IPS-NIHi7 (cell line): ENCODE measurements around the gene KIAA1614.
"Not testable (repeated sequence)": the region's sequence is repeated elsewhere in the genome, so short reads cannot be mapped to it uniquely, and the experiment has no call there.

Source experiments
- DNase-seq: peaks from one replicate; pipeline ENCODE4 v3.0.0; 2012; ENCODE audit warnings: mixed read lengths; ENCODE audit errors: extremely low spot score

KIAA1614 gene

DNA sequence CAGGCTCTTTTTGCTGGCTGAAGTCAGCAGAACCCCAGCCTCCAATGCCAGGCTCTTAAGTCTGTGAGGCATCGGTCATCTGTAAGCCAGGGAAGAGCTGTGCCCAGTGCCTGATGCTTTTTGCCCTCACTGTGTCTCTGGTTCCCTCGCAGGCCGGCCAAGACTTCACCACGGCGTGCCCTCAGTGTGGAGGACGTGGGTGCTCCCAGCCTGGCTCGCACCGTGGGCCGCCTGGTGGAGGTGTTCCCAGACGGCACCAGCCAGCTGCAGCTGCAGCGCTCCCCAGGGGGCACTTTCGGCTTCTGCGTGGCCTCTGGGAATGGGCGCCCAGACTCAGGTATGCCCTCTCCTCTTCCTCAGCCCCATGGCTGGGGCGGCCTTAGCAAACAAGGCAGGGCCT, 32.5 kb downstream of the KIAA1614 start:
- no peak for DNase-seq

DNA sequence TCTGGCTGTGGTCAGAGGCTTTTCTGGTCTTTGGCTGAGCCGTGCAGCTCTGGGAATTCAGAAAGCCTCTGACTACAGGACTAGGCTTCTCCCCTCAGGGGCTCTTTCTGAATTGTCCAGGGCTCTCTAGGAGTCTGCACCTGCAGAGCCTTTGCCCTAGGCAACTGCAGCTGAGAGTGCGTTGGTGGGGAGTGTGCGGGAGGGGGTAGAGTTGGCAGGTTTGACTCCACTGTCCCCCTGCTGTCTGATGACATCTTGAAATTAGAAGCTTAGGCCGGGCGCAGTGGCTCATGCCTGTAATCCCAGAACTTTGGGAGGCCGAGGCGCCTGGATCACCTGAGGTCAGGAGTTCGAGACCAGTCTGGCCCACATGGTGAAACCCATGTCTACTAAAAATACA, 32.9 kb downstream of the KIAA1614 start:
- DNase-seq, result no peak

DNA sequence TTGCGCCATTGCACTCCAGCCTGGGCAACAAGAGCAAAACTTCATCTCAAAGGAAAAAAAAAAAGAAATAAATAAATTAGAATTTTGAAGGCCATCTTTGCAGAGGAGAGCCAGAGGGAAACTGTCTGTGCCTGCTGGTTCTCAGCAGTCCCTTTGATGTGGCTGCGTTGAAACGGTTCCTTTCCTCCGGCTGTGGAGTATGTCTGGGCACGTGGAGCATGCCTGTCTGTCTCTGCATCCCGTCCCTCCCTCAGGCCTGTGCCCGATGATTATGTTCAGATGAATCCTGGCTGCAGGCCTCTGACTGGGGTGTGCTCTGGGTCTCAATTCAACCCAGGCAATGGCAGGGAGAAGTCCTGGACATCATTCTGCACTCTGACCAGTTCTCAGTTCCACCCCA, 33.4 kb downstream of the KIAA1614 start:
- DNase-seq, result no peak

DNA sequence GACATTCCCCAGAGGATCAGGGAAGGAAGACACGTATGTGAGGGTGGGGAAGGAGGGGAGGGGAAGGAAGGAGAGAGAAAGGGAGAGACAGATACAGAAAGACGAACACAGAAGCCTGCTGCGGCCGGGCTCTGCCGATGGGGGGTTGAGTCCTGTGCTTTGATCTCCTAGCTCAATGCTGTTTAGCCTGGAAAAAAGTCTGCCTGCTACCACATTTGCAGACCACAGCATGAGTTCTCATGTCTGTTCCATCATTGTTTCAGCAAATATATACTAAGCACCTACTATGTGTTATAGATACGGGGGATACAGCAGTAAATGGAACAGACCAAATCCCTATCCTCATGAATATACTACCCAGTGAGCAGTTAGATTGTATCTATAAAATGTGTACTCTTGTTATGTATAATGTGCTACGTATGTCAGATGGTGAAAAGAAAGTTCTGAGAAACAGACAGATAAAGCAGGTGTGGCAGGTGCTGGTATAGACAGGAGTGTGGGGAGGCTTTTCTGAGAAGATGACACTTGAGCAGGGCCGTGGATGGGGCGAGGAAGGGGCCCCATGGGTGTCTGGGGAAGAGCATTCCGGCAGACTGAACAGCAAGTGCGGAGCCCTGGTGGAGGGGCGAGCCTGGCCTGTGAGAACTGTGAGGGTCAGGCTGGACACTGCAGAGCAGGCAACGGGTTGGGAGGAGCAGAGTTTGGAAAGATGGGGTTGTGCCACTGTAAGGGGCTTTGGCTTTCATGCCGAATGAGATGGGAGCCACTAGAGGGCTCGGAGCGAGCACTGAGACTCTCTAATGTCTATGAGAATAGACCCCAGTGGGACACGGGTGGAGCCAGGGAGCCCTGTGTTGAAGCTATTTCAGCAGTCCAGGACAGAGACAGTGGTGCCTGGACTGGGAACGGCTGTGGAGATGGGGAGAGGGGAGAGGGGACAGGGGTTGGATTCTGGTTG, 34.1 kb downstream of the KIAA1614 start:
- no peak for DNase-seq

DNA sequence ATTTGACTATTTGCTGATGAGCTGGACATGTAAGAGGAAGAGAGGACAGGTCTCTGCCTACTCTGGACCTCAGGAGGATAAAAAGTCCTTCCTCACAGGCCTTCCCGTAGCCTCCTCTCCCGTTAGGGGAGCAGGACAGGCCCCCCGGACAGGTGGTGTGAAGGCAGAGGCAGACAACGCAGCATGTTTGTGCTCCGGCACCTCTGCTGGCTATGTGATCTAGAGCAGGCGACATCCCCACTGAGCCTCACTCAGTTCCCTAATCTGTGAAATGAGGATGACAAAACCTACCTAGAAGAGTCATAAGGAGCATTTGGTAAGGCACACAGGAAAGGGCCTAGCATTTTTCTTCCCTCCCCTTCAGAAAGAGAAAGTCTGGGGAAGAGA, 34.8 kb downstream of the KIAA1614 start:
- no peak for DNase-seq

DNA sequence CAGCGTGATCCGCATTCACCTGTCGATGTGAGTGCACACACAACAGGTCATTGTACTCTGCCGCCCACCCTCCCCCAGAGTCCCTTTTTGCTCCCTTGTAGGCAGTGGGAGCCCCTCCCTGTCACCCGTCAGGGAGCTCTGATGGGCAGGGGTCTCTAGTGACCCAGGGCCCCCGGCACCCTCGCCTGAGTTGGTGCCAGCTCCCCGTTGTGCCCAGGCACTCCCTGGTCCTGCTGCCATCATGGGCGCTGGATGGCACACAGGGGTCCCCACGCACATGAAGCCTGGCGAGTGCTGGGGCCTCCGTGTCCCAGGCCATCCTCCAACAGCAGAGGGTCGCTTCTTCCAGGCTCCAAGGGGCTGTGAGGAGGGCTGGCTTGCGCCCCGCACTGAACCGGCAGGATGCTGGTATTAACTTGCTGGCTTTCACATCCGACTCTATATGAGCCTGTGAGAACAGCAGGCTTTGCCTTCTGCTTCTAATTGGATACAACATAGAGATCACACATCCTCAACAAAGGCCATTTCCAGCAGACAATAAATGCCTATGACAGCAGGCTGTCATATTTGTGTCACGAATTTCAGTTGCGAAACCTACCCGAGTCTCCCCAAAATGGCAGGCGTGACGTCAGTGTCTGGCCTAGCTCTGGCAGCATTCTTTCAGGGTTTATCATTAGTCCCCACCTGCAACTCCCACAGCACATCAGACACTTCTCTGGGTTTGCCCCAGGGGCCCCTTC, 35.4 kb downstream of the KIAA1614 start:
- DNase-seq, result no peak

DNA sequence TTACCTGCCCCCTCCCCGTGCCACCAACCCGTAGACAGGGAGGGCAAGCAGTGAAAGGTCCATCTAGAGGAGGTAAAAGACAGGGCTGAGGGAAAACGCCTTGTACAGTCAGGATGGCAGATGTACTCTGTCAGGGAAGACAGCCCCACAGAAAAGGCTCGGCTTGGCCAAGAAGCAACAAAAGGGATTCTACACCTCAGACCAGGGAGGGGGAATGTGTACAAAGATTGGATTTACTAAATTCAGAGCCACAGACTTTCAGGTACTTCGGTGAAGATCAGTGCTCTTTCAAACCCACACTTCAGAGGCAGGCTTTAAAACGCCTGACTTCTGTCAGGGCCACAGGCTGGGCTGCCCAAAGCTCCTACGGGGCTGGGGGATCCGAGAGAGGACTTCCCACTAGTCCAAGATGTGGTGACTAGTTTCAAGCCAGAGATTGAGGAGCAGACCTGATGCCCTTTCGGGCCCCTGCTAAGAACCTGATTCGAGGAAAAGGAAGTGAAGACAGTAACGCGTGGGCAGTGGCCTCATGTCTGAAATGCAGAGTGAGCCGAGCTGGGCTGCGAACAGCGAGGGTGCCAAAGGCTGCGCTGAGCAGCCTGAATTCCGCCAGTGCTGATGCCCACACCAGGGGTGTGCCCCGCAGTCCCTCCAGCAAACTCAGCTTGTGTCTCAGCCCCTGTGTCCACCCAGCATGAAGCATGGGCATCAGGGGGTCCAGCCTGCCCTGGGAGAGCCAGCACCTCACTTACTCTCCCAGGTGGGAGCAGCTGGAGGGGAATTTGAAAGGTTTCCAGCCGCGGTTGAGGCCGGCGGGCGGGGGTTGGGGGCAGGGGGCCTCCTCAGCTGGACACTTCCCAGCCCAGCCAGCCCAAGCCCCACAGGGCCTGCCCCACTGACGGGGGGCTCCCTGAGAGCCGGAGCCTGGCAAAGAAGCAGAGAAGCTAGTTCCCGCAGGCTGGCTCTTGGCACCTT, 36.2 kb downstream of the KIAA1614 start:
- DNase-seq, result no peak

DNA sequence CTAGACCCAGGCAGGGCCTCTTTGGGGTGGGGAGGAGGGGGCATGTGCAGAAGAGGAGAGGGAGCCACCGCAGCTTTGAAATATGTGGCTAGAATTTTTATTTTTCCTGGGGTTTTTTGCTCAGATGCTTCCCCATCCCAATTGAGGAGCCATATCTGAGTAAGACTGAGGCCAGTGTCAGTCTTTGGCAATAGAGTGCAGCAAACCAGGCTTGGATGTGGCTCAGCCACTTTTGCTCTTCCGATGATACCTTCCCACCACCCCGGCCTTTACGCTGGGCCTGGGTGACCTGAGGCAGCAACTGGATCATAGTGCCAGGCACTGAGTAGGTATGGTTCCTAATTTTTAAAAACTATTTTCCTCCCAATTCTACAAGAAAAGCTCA, 36.9 kb downstream of the KIAA1614 start:
- no peak for DNase-seq

DNA sequence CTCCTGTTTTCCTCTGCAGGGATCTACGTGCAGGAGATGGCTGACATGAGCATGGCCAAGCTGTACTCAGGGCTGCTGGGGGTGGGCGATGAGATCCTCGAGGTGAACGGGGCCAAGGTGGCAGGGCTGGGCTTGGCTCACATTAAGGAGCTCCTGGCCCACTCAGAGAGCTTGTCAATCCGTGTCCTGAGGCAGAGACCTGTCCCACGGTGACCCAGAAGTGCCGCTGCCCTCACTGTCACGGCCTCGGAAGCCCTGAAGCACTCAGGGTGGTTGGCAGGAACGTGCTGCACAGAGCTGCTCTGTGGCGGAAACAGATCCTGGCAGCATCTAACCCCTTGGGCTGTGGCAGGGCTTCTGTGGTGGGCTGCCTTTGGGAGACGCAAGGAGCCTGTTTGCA, 37.6 kb downstream of the KIAA1614 start:
- no peak for DNase-seq

DNA sequence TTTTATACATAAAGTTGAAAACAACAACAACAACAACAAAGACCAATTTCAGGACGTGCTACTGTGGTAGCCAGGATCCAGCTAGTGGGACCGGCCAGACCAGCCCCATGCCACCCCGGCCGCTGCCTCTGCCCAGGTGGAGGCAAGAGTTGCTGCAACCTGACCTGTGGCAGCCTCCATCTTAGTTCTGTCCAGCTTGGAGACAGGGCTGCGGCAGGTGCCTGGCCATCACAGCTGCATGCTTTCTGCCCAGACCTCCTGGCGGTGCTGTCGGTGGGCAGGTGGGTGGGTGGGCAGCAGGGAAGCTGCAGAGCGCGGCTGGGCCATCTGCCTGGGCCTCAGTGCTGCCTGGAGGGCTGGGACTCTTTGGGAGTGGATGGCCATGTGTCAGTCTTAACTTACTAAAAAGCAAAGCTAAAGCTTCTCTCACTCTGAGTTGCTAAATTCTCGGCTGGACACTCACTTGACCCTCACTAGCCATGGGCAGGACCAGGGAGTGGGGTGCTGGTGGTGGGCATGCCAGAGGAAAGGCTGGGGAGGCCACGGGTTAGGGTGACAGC, 38.6 kb downstream of the KIAA1614 start:
- no peak for DNase-seq

DNA sequence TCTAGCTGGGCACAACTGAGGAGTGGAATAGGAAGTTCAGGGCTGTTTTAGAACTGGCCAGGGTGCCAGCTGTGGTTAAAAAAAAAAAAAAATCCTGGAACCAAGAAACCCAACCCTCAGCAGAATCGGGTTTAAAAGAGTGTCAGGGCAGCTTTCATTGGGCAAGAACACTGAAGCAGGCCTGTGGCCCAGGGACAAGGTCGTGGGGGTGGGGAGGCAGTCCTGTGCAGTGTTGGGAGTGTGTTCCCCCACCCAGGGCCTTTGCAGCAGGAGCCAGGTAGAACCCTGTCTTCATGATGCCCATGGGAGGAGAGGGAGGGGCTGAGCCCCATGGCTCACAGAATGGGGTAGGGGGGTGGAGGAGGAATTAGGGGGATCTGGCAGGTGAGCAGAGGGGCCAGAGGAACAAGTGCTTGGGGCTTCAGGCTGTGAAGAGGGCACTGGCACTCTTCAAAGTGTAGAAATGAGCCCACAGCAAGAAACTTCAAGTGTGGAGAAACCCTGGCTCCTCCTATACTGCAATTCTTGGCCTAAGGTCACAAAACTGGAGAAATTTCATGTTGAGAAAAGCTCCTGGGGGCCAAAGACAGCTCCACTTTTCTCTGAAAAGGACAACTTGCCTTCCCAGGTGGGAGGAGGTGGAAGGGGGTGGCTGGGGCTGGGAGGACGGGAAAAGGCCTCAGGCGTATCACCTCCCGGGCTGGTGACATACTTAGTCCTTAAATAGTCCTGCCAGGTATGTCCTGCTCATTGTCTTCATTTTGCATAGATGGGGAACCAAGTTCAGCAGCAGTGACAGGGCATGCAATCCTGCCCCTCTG, 39.3 kb downstream of the KIAA1614 start:
- no peak for DNase-seq

DNA sequence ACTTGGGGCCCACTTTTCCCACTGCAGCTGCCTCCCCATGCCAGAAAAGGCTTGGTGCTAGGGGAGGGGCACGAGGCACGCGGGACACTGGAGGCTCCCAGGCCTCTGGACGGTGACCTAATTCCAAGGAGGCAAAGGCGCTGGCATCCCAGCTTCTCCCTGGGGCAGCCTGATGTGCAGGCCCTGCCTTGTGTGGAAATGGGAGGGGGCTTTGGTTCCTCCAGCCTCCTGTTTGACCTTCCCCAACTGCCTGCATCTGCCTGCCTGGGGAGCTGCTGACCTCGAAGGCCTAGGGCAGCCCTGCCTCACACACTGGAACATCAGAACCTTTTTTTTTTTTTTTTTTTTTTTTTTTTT, 39.9 kb downstream of the KIAA1614 start:
- DNase-seq, result no peak

DNA sequence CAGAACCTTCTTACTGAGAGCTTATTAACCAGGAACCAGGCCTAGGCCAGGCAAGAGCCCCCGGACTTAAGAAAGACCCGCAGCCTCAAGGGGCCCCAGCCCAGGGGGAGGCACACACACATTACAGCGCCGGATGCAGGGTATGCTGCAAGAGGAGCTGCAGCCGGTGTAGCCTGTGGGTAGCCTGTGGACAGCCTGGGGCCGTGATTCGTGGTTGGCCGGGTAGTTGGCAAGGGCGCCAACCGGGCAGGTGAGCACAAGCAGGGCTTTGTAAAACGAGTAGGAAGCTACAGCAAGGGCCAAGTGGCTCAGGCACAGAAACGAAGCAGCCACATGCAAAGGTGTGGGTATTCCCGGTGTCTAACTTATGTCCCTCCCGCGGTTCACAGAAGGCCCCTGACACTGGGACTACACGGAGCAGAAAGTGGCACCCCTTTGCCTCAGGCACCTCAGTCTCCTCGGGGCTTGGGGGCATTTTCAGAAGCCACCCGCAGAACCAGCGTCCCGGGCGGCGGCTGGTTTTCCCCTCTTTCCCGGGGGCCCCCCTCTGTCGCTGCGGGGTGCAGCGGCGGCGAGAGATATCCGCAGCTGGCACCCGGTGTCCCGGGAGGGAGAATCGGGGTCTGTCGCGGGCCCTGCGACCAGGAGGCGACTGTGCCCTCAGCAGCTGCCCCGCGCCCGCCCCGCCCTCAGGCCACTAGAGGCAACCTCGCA, 40.8 kb downstream of the KIAA1614 start:
- DNase-seq, result no peak

DNA sequence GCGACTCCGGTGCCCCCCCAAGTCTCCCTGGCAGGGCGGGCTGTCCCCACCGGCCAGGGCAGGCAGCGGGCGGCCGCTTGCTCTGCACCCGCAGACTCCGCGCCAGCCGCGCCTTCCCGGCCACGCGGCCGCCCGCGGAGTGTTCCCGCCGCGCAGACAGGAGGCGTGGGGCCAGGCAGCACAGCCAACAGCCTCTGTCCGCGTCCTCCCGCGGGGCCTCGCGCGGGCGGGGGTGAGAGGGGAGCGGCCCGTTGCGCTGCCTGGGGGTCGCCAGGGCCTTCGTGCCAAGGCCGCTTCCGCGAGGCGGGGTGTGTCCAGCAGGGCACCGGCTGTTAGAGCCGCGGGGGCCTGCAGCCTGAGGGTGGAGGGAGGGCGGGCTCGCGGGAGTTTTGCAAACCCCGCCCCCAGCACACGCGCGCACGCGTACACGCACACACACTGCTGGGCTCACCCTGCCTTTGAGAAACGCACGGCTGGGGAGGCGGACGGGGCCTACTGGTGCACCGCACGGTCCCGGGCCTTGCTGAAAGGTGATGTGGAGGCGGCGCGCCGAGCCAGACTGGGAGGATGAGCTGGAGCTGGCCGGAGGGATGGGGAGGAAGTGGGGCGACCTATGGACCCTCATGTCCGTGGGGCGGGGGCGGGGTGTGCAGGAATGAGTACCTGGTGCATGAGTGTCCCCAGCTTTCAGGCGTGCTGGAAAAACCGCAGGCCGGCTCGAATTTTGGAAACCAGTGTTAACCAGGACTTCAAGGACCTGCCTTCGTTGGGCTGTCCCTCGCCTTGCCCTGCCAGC, 41.5 kb downstream of the KIAA1614 start:
- DNase-seq, result no peak

DNA sequence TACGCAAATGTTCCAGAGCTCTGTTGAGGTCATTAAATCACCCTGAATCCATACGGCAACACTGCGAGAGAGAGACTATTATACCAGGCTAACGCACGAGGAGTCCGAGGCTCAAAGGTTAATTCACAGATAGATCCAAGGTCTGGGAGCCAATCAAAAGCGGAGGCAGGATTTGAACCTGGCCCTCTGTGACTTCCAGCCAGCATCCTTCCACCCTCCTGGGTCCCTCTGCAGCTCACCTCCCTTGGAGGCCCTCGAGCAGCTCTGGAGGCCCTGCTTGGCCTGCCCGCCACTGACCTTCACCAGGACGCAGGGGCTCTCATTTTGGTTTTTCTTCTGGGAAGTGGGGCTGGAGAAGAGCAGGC, 42.1 kb downstream of the KIAA1614 start:
- DNase-seq, result no peak

DNA sequence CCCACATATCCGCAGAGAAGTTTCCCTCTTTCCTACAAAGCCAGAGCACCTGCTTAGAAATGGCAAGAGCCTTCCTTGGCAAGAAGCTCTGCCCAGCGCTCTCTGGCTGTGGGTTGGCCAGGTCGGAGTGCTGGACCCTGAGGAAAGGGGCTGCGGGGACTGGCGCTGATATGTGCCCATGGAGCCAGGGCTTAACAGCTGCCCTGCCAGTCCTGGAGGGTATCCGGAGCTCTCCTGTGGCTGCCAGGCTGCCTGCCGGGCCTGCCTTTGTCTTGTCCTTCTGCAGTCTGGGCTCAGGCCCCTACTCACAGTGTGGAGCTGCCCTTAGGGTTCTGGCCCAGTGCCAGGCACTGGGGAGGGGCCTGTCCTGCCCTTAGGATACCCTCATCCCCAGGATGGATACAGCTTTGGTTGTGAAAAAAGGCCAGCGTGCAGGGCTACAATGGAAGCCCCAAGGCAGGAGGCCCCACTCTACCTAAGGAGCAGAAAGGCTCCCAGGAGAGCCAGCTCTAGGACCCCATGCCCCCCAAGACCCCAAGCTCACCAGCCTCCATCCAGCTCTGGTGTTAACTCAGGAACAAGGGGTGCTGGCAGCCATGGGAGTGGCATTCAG, 43.4 kb downstream of the KIAA1614 start:
- DNase-seq, result no peak

DNA sequence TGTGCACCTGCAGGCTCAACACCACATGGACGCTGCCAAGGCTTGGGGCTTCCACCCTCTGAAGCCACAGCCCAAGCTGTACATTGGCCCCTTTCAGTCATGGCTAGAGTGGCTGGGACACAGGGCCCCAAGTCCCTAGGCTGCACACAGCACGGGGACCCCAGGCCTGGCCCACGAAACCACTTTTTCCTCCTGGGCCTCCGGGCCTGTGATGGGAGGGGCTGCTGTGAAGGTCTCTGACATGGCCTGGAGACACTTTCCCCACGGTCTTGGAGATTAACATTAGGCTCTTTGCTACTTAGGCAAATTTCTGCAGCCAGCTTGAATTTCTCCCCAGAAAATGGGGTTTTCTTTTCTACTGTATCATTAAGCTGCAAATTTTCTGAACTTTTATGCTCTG, 46.9 kb downstream of the KIAA1614 start:
- not testable (repeated sequence) for DNase-seq

DNA sequence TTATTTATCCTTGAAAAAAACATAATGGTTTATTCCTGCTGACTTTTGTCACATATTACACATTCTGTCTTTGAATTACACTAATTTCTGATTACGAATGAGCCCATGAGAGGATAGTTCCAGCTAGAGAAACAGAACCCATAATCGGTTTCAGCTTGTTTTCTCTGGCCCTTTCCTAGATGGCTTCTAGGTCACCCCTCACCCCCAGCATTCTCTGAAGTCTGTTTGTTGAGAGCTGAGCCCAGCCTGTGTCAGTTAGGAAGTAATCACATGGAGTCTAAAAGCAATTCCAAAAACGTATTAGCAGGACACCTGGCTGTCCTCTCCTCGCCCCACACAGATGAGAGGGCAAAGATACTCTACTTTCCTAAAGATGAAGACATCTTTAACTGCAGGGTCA, 48.9 kb downstream of the KIAA1614 start:
- DNase-seq, result no peak

DNA sequence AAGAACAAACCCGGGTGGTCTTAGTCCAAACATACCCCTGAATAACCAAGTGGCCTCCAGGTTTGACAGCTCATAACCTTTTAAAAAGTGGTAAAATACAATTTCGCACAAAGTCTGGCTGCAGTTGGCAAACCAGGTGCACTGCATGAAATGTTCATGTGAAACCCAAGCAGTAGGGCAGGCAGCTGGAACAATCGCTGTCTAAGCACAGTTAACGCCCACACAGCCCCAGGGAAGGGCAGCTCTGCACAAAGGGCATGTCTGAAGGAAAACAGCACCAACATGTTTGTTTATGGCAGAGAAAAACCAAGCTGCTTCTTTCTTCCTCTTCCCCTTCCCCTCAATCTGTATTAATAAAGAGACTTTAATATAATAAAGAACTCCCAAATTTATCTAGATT, 49.5 kb downstream of the KIAA1614 start:
- no peak for DNase-seq
